Psoas muscle (tissue), 8 donors: ENCODE results near the gene FRYL. TPM values are rescaled to one million over a fixed set of nuclear protein-coding genes. Genes with fewer than 3 reads are reported as not detected.

Source experiments
- ATAC-seq, 4 donors: fragments of 200-7000 bp; cut with Tn5 transposase; one replicate each; pipeline ENCODE4 v1.9.1; 2020; ENCODE audit warnings: moderate library complexity in 3 of 4, mild to moderate bottlenecking in 2 of 4
- DNase-seq, 2 donors: peaks; one replicate each; pipeline ENCODE4 v3.0.0-alpha.2; 2020
- H3K27ac ChIP-seq: fragments of 200-600 bp; one replicate; pipeline ENCODE4 v1.8.0; 2022
- H3K27me3 ChIP-seq, 3 donors: fragments of 200-600 bp in 1 of 3; one replicate each; pipeline versions ENCODE4 v1.6.1 to v1.8.0; 2013 to 2022; ENCODE audit warnings: low read length in 2 of 3, mild to moderate bottlenecking in 2 of 3, moderate library complexity in 1 of 3; ENCODE audit not compliant: insufficient read depth in 3 of 3
- H3K36me3 ChIP-seq, 2 donors: fragments of 200-600 bp in 1 of 2; one replicate each; pipeline versions ENCODE4 v1.6.1 to v1.8.0; 2013 to 2022; ENCODE audit warnings: low read depth in 1 of 2, mild to moderate bottlenecking in 1 of 2, moderate library complexity in 1 of 2; ENCODE audit not compliant: insufficient read depth in 1 of 2
- H3K4me1 ChIP-seq: fragments of 200-600 bp; one replicate; pipeline ENCODE4 v1.8.0; 2022
- H3K4me3 ChIP-seq: fragments of 200-600 bp; one replicate; pipeline ENCODE4 v1.8.0; 2022; ENCODE audit warnings: mild to moderate bottlenecking
- H3K9me3 ChIP-seq: fragments of 200-600 bp; one replicate; pipeline ENCODE4 v1.8.0; 2022
- WGBS, 3 donors: extraction: QIAGEN DNeasy Blood & Tissue Kit; methylation state at CpG; one replicate each; pipeline versions ENCODE4 v1.1.6 to v1.1.7; 2013; 5-methylcytosine and 5-hydroxymethylcytosine counted together
- intact Hi-C, 2 donors: fragments of 100-400 bp; cut with DNase I; formaldehyde crosslinking; loops; one replicate each; pipeline versions ENCODE4 v1.11.0 to v1.14.2; 2022
- polyA plus RNA-seq, 3 donors: library from polyadenylated mRNA; stranded (reverse); fragments of 200-250 nt; gene quantifications; one replicate each; pipeline ENCODE4 v1.2.3, GENCODE V29; 2013
- total RNA-seq, 4 donors: library from RNA; stranded (reverse); fragmentation: NEBNext Ultra II Directional in 2 of 4; extraction: Animal tissue kit (Norgen Biotek cat#: 25700) in 2 of 4; gene quantifications; one replicate each; pipeline versions ENCODE4 v1.2.1 to v1.2.4, GENCODE V29; 2021 to 2023
- TF ChIP-seq, protein P1 (sequence below): fragments of 200-600 bp; IDR thresholded peaks from one replicate; pipeline ENCODE4 v1.8.0; 2022; ENCODE audit warnings: antibody characterized with exemption
- donor health status: healthy with polysubstance abuse.
- donor health status: DM: no; HTN: no; CAD: no; lungs with moderate emphysema.
- donor health status: Bipolar disorder and iron deficiency.
- donor health status: healthy.
- donor health status: DM: yes; HTN: yes; CAD: no.
- donor health status: DM: no; HTN: no; CAD: no.
- donor health status: DM: no; HTN: no; CAD: no.
- donor health status: DM: yes; HTN: yes; CAD: no.

The FRYL gene
- total and polyA plus RNA-seq, 7 donors: 4.8 to 21.7 (median 15.0) TPM

DNA sequence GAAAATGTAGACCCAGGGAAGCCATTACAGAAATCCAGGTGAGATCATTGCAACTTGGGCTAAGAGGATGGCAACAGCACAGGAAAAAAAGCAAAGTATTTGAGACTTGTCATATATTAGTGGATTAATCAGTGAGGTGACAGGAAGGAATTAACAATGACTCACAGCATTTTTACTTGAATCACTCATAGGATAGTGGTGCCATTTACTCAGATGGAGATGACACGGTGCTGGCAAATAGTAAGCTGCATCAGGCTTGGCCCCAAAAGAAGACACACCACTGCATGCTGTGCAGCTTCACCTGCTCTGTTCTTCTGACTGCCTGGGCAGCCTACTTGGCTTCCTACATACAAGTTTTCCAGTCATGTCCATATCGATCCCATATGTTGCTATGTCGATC, 144.8 kb downstream of the FRYL start:
- no peaks in the 10 kb centered on the region for H3K36me3 ChIP-seq
- no peak overlapping the region for H3K4me3 ChIP-seq
- DNase-seq: no peak
- 68 to 70% (median 69%) methylated on average over 3 of the region's 3 CpGs for WGBS, 3 donors
- peak; percentile 46 to 62 (median 56) for ATAC-seq
- intact Hi-C loops: loop anchor here in 1 of 2 donors (10.0 kb wide), 1 partner anchor 199 kb away; the partner anchor contains the start of gene OCIAD1
- H3K27ac ChIP-seq: no peak overlapping the region
- no peaks in the 10 kb centered on the region for H3K27me3 ChIP-seq
- H3K9me3 ChIP-seq: no peaks in the 10 kb centered on the region
- TF ChIP-seq, protein P1, sequence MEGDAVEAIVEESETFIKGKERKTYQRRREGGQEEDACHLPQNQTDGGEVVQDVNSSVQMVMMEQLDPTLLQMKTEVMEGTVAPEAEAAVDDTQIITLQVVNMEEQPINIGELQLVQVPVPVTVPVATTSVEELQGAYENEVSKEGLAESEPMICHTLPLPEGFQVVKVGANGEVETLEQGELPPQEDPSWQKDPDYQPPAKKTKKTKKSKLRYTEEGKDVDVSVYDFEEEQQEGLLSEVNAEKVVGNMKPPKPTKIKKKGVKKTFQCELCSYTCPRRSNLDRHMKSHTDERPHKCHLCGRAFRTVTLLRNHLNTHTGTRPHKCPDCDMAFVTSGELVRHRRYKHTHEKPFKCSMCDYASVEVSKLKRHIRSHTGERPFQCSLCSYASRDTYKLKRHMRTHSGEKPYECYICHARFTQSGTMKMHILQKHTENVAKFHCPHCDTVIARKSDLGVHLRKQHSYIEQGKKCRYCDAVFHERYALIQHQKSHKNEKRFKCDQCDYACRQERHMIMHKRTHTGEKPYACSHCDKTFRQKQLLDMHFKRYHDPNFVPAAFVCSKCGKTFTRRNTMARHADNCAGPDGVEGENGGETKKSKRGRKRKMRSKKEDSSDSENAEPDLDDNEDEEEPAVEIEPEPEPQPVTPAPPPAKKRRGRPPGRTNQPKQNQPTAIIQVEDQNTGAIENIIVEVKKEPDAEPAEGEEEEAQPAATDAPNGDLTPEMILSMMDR: no peak
- H3K4me1 ChIP-seq: peaks cover 24% of the 10 kb centered on the region

DNA sequence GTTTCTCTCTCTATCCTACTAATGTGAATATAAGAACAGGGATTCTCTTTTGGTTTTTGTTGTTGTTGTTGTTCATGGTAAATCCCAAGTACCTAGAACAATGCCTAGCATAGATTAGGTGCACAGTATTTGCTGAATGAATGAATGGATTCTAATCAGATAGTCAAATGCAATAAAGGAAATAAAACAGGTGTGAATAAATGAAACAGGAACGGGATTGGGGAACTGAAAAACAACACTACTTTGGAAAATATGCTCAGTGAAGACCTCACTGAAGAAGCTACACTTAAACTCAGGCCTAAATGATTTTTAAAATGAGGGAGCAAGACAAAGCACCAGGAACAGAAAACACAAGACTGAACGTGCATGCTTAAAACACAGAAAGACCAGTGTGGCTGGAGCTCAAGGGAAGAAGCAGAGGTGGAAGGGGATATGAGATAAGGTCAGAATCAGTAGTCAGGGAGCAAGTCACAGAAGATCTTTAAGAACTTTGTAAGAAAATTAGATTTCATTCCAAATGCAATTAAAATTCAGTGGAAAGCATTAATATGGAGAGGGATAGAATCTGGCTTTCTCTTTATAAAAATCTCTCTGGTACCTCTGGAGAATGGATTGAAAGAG, 145.3 kb downstream of the FRYL start:
- no peak overlapping the region for H3K27ac ChIP-seq
- H3K27me3 ChIP-seq: no peaks in the 10 kb centered on the region
- DNase-seq (no peak), ATAC-seq (no peak)
- TF ChIP-seq, protein P1: no peak
- WGBS, 3 donors: 74 to 81% (median 77%) methylated on average over 2 of the region's 2 CpGs
- H3K9me3 ChIP-seq: no peaks in the 10 kb centered on the region
- H3K36me3 ChIP-seq: no peaks in the 10 kb centered on the region
- H3K4me1 ChIP-seq: peaks cover 19% of the 10 kb centered on the region
- H3K4me3 ChIP-seq: no peak overlapping the region
- intact Hi-C loops: loop anchor here in 1 of 2 donors (10.0 kb wide), 1 partner anchor 200 kb away; the partner anchor contains the start of gene OCIAD1

DNA sequence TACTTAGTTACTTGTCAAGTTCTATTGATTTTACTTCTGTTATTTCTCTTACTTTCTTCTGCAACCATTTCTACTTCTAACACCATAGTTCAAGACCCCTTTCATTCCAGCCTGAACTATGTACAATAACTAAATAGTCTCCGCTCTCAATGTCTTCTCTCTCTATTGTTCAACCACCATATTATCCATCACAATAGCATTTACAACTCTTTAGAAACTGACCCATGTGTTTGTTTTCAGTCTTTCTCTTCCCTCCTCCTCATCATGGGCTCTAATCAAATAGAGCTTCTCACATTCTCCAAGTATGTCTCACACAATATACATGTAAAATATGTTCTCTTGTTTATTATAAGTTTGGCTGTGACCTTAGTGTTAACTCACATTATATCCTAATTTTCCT, 146.4 kb downstream of the FRYL start:
- intact Hi-C loops: loop anchor here in 1 of 2 donors (10.0 kb wide), 1 partner anchor 201 kb away; the partner anchor contains the start of gene OCIAD1
- 97 to 100% (median 97%) methylated on average over 1 of the region's 1 CpG for WGBS, 3 donors
- no peak for DNase-seq
- Histone ChIP-seq H3K4me1 (peaks cover 16% of the 10 kb centered on the region), H3K4me3 (no peak overlapping the region), H3K36me3 (no peaks in the 10 kb centered on the region), H3K27me3 (no peaks in the 10 kb centered on the region), H3K27ac (no peak overlapping the region), H3K9me3 (no peaks in the 10 kb centered on the region)
- ATAC-seq: no peak
- TF ChIP-seq, protein P1: no peak

DNA sequence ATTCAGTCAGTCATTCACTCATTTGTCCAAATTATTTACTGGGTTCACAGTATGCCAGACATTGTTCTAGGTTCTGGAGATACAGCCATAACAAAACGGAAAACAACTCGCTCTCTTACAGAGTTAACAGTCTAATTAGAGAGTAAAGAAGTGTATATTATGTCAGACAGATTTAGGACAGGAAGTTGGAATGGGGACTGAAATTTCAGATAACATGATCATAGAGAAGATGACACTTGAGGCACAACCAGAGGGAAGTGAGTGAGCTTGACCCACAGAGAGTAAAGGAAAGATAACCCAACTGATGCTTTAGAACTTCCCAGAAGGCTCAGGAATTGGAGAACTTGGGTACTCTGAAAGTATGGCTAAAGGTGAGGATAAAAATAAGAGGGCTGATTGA, 150.6 kb downstream of the FRYL start:
- no peak overlapping the region for H3K27ac ChIP-seq
- H3K9me3 ChIP-seq: no peaks in the 10 kb centered on the region

More for the DNA sequence above, 150.6 kb downstream of the FRYL start:
- intact Hi-C loops: loop anchor here in 1 of 2 donors (5.0 kb wide), 1 partner anchor 1142 kb away; the partner anchor contains the start of gene ATP10D
- Histone ChIP-seq H3K36me3 (no peaks in the 10 kb centered on the region), H3K4me3 (no peak overlapping the region), H3K27me3 (no peaks in the 10 kb centered on the region), H3K4me1 (peaks cover 5% of the 10 kb centered on the region)
- DNase-seq (no peak), ATAC-seq (no peak)
- TF ChIP-seq, protein P1: no peak
- 81 to 92% (median 90%) methylated on average over 2 of the region's 2 CpGs for WGBS, 3 donors
